ENCODE measurements around the gene DHX35.
"Not testable (repeated sequence)": the region's sequence is repeated elsewhere in the genome, so short reads cannot be mapped to it uniquely, and the experiment has no call there.

Gene DHX35

DNA sequence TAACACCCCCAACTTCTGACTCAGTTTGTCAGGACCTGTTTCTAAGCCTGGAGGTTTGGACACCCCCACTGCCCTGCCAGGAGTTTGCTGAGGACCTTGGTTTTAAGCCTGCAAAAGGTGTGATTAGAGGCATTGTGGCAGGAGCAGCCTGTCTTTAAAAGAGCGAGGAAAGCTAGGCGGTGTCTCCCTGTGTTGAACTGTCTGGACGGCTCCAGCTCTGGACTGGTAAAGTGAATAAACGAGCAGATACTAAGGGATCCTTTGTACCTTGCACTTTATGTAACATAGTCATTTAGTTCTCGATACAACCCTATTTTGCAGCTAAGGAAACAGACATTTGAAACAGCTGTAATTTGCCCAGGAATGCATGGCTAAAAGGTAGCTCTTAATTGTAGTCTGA is 21.5 kb upstream of the DHX35 start:
- no peak for DNase-seq (ENCODE audit: low spot score)

DNA sequence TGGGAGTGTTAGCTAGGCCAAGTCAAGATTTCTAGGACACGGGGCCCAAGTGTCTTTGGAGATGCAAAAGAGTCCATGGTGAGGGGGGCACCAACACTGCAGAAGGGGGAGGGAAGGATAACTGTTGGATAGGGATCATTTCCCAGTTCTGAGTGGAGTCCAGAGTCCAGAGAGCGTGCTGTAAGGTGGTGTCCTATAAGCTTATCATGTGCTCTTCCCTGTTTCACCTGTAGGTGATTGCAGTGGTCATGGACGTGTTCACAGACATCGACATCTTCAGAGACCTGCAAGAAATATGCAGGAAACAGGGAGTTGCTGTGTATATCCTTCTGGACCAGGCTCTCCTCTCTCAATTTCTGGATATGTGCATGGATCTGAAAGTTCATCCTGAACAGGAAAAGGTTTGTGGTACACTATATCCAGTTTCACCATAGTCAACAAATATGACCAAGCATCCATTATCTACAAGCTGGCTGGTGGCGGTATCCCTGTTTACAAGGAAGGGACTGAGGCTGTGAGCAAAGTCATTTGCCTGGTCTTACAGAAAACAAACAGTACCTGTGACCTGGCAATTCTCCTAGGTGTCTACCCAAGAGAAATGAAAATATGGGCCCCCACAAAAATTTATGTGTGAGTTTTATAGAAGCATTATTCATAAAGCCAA is 20.3 kb upstream of the DHX35 start:
- DNase-seq (ENCODE audit: low spot score) = peak; percentile 47

DNA sequence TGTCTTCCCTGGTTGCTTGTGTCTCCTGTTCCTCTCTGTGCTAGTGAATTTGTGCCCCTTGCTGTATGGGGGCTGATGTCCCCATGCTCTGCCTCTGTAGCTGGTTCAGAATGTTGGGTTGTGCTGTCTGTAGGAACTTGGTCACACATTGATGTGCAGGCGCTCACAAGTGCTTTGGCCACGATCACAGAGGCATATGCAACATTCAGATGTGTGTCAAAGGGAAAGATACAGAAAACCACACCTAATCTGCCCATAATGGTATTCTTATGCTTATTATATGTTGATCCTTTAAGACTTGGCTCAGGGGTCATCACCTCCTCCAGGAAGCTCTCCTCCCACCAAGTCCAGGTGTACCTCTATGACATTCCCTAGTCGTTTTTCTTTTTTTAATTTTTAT is 17.1 kb upstream of the DHX35 start:
- DNase-seq (ENCODE audit: low spot score) = no peak

DNA sequence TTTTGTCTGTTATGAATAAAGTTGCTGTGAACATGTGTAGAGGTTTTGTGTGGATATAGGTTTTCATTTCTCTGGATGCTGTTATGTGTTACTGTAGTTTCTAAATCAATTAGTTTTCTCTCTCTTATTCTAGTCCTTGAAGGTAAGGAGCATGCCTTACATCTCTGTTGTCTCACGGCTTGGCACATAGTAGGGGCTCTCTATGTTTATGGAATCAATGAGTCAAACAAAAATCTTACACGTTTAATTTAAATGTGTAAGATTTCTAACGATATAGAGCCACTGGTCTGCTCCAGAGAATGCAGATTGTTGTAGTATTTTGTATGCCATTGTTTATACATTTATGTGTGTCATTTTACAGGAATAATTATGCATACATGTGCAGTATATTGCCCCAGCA is 15.3 kb upstream of the DHX35 start:
- DNase-seq (ENCODE audit: low spot score) = no peak

DNA sequence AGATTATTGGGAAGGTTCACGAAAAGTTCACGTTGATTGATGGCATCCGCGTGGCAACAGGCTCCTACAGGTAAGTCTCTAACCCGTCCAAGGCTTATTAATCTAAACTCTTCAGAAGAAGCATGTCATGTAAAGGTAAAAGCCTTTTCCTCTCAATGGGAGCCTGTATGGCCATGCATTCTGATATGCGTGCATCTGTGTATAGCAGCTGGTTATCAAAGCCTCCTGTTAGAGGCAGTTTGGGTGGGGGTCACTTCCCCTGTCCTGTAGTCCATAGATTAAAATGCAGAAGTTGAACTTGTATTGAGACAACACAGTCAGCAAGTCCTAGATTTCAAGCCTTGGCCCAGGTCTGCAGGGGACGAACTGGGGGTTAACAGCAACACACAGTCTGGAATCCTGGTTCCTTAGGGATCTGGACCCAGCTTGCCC is 14.2 kb upstream of the DHX35 start:
- peak; percentile 64 for DNase-seq (ENCODE audit: low spot score)

DNA sequence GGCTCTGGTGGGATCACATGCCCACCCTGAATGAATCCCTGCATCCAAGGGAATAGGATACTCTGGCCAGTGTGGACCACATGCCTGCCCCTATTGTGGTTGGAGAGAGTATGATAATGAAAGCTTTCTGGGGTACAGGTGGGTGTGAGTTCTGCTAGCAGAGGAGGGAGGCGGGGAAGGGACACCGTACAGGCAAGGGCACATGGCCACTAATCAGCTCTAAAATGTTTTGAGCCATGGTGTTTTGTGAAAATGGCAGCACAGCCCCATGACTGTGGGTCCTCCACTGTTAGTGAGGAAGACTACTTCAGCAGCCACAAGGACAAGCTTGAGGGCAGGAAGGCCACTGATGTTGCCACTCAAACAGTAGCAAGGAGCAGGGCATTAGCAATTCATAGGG is 11.9 kb upstream of the DHX35 start:
- DNase-seq (ENCODE audit: low spot score) = no peak

DNA sequence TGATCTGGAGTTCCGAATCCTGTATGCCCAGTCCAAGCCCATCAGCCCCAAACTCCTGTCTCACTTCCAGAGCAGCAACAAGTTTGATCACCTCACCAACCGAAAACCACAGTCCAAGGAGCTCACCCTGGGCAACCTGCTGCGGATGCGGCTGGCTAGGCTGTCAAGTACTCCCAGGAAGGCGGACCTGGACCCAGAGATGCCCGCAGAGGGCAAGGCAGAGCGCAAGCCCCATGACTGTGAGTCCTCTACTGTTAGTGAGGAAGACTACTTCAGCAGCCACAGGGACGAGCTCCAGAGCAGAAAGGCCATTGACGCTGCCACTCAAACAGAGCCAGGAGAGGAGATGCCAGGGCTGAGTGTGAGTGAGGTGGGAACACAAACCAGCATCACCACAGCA is 10.5 kb upstream of the DHX35 start:
- DNase-seq (ENCODE audit: low spot score) = no peak

DNA sequence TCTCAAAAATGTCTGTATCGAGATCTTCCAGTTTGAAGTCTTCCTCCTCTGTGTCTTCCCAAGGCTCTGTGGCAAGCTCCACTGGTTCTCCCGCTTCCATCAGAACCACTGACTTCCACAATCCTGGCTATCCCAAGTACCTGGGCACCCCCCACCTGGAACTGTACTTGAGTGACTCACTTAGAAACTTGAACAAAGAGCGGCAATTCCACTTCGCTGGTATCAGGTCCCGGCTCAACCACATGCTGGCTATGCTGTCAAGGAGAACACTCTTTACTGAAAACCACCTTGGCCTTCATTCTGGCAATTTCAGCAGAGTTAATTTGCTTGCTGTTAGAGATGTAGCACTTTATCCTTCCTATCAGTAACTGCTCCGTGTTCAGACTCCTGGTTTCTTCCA is 10.0 kb upstream of the DHX35 start:
- DNase-seq (ENCODE audit: low spot score) = no peak

DNA sequence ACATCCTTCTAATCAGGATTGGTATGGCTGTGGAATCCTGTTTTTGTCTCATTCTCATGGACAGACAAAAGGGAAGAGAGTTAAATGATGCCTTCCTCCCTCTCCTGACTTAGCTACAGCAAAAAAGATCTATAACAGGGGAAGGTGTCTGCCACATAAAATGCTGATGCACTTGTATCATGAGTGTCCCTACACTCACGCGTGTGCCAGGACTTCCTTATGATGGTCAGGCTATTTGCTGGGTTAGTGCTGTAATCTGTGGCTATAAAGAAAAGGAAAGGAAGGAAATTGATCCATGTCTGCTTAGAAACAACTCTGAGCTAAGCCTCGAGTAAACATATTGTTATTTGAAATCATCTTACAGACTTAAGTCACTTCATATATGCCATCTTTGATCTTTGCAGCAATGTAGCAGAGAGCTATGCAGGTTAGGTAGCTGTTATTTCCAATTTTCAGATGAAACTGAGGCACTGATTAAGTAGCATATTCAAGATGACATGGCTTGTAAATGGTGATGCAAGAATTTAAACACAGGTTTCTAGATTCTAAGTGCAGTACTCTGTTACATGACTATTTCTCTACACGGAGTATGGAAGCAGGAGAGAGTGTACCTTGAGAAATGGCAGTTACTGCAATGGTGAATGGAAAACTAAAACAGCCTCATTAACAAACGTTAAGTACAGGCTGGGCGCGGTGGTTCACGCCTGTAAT is 8.4 kb upstream of the DHX35 start:
- DNase-seq (ENCODE audit: low spot score) = no peak

DNA sequence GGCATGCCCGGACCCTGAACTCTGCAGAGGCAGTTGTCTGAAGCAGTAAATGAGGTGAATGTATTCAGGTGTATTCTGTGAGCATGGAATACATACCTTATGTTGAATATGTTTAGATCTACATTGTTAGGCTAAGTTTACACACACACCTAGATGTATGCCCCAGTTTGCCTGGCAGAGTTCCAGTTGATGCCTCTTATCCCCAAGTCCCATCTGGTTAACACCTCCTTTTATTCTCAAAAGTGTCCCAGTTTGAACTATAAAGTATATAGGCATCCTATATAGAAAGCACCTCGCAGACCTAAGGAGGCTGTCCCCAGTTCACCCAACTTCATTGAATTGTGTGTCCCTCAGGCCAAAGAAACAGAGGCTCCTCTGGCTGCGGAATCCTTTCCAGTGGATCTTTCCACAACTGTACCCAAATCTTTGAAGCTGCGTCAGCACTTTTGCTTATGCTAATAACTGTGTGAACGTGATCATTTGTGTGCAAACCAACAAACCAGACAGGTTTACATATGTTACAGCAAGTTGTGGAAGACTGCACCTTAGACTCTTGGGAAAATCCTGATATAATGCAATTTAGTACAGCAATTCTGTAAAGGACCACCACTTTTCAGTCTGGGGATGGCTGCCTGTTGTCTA is 4.8 kb upstream of the DHX35 start:
- DNase-seq (ENCODE audit: low spot score) = no peak

DNA sequence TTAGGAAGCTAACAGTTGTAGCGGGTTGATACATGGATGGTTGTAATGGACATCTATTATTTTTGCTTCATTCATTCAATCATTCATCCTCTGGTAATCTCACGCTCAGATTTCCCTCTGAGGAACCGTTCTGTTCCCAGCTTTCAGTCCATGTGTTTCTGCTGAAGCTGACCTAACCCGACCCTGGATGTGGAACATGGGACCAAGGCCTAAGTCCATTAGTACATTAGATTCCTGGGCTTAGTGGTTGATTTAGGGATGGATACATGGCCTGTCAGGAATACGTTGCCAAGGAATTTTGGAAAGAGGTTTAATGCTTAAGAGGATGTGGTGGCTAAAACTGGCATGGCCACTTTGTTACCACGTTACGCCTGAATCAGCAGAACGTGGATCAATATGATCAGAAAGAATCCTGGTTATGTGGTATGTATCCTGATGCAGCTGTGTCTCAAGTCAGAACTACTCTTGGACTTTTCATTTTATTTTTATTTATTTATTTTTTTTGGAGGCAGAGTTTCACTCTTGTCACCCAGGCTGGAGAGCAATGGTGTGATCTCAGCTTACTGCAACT is 4.1 kb upstream of the DHX35 start:
- no peak for DNase-seq (ENCODE audit: low spot score)

DNA sequence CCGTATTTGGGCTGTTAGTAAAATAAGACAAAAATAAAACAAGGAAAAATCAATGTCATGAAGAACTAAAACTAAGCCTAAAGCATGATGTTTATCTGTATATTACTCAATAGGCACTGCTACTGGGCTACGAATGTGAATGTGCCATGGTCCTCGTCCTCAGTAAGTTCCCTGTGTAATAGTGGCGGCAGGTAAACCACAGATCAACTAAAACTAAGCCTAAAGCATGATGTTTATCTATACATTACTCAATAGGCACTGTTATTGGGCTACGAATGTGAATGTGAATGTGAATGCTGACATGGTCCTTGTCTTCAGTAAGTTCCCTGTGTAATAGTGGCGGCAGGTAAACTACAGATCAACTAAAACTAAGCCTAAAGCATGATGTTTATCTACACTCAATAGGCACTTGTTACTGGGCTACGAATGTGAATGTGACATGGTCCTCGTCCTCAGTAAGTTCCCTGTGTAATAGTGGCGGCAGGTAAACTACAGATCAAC is 1.9 kb upstream of the DHX35 start:
- DNase-seq (ENCODE audit: low spot score) = not testable (repeated sequence)

DNA sequence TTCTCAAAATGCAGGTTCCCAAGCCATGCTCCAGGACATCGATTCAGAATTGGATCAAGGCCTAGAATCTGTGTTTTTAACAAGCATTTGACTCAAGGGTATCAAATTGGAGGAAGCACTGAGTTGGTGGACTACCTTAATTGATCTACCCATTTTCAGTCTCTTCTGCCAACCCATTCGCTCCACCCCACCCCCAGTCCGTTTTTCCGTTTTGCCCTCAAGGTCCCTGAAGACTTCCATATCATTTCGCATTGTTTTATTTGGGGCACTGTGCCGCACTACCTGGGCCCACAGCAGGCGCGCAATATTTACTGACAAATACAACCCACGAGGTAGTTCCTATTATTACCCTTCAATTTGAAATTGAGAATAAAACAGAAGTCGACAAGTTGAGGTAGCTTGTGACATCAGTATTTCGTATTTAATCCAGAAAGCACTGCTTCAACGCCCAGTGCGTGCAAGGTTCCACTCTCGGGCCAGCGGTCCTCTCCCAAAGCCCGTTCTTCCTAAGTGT is 557 bp upstream of the DHX35 start:
- DNase-seq (ENCODE audit: low spot score) = no peak

DNA sequence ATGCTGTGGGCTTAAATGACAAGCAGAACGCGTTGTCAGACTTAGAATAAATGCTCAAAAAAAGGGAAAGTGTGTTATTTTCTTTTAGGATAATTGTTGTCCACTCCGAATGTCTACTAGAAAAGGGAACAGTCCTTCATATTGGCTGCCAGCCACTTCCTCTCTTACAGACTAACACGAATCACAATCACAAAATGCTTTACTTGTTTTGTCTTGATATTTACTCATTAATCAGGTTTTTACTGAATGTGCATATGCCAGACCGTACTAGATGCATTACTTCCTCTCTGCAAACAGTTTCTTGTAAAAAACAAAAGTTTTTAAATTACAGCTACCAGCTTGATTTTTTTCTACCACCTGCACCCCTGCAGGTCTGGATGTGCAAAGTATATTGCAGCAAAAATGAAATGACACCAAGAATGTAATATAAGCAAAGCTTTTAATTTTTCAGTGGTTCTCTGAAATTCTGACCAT is 821 bp downstream of the DHX35 start:
- no peak for DNase-seq (ENCODE audit: low spot score)

DNA sequence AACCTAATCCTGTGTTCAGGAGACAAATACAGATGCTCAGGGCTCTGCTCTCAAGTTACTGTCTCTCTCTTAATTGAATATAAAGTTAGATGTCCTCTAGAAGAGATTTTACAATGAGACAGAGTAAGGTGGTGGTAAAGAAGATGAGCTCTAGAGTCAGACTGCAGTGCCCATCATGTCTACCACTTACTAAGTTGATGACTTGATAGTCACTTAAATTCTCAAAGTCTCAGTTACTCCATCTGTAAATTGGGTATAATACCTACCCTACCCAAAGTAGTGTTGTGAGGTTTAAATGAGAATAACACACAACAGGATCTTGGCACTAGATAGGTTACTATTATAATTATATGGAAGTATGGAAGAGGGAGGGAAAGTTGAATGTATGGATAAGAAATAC is 1.6 kb downstream of the DHX35 start:
- DNase-seq (ENCODE audit: low spot score) = no peak

DNA sequence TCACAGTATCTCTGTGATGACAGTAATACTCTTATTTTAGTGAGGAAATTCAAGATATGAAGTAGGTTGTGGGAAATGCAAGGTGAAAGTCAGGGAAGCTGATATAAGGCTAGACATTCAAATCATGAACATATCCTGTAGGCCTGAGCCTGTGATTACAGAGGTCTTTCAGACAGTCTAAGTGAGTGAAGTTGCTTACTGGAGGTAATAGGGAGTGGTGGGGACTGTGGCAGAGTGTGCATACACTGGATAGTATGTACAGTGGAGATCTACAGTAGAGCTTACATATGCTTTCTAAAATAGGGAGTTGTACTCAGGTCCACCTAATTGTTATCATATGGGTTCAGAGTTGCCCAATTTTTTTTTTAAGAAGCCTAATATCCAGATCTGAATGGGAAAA is 3.1 kb downstream of the DHX35 start:
- DNase-seq (ENCODE audit: low spot score) = no peak

DNA sequence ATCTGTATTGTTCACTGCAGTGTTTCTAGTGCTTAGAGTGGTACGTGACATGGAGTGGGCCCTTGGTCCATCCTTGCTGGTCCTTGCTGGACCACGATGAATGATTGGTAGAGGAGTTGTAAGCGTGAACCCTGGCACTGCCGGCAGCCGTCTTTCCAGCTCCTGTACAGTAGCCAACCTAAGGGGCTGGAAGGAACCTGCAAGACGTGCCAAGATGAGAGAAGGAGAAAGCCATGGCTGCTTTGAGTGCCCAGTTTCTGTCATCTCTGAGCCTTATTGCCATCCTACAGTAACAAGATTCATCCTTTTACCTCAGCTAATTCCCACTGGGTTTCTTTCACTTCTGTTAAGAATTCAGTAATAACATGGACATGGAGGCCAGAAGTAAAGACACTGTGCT is 5.9 kb downstream of the DHX35 start:
- DNase-seq (ENCODE audit: low spot score) = no peak

DNA sequence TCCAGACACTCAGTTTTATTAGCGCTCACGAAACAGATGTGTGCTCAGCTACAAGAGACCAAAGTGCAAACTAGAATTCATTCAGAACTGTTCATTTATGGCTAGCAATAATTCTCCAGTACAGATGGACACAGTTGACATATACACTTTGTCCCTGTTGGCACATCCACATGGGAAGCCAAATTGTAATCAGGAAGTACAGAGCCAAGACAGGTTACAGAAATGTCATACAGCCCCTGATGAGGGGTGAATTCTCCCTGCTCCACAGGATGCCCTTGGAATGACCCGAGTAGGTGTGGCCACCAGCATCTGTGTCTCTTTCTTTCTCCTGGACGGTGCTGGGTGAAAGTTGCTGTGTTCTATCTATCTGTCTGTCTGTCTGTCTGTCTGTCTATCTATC is 7.6 kb downstream of the DHX35 start:
- DNase-seq (ENCODE audit: low spot score) = no peak

DNA sequence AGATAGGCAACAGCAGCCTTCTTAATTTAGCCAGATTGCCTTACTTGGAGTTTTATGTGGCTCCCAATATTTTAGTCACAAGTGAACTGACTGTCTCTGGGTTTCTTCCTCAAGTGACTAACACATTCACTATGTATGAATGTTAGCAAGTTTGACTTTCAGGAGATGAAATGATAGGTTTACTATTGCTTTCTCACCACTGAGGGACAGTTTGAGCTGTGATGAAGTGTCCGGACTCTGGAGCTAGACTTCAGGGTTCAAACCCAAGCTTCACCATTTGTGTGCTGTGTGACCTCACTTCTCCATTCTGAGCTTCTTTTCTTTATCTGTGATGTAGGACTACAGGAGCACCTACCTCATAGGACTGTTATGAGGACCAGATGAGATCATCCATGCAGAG is 8.2 kb downstream of the DHX35 start:
- DNase-seq (ENCODE audit: low spot score) = no peak

DNA sequence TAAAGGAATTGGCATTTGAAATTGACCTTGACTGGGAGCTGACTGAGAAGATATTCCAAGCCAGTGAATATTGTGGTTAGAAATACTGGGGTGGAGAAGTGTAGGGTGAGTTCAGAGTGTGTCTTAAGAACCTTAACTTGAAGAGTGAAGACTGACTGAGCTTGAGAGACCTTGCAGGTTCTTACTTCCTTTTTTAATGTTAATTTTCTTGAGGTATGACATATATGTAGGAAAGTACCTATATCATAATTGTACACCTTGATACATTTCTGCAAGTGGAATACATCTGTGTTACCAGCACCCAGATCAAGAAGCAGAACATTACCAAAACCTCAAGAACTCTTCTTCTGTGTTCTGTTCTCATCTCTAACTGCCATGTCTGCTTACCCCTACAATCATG is 11.0 kb downstream of the DHX35 start:
- DNase-seq (ENCODE audit: low spot score) = no peak

DNA sequence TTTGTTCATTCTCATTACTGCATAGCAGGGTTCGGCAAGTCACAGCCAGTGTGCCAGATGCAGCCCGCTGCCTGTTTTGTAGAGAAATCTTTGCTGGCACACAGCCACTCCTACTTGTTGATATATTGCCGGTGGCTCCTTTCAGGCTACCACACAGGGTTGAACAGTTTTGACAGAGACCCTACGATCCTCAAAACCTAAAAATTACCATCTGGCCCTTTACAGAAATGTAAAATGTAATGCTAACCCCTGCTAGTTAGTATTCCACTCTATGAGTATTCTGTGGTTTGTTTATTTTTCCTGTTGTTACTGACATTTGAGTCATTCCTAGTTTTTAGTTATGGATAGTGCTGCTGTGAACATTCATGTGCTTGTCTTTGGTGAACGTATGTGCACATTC is 11.5 kb downstream of the DHX35 start:
- no peak for DNase-seq (ENCODE audit: low spot score)

DNA sequence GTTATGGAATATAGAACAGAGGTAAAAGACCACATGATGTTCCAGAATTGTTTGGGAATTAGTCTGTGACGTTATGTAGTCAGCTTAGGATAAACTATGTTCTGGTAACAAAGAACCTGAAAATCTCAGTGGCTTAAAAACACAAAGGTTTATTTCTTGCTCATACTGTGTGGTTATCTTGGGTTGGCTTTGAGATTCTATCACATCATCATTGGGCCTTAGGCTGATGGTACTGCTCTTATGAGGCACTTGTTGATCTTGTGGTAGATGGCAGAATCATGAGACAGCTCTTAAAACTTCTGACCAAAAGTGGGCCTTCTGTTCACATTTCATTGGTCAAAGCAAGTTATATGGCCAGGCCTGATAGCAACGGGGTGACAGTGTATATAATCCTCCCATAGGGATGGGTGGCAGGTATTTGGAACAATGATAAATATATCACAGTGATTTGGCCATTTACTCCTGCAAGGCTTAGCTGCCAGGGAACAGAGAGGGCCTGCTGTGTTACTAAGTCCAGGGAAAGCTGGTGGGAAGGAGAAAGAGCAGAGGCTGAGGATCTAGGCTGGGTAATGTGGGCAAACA is 13.5 kb downstream of the DHX35 start:
- DNase-seq (ENCODE audit: low spot score) = no peak
